Right ventricle myocardium inferior (tissue), 1 donor: ENCODE measurements around the gene SPTY2D1. TPM values are rescaled to one million over a fixed set of nuclear protein-coding genes. Genes with fewer than 3 reads are reported as not detected.

Experiments used
- ATAC-seq: fragments of 200-7000 bp; cut with Tn5 transposase; one replicate; pipeline ENCODE4 v1.9.1; 2020; ENCODE audit warnings: mild to moderate bottlenecking, moderate library complexity
- DNase-seq: peaks from one replicate; pipeline ENCODE4 v3.0.0; 2021; ENCODE audit errors: missing footprints
- intact Hi-C: fragments of 100-400 bp; cut with DNase I; formaldehyde crosslinking; loops from one replicate; pipeline ENCODE4 v1.11.0; 2022
- total RNA-seq: library from RNA; stranded (reverse); fragmentation: NEBNext Ultra II Directional; extraction: Animal tissue kit (Norgen Biotek cat#: 25700); gene quantifications from one replicate; pipeline ENCODE4 v1.2.1, GENCODE V29; 2021
- donor health status: DM: no; HTN: yes; CAD: no; lungs with severe emphysema.

Gene SPTY2D1
- total RNA-seq, 1 donor from 2014 or later: 9.3 TPM

GRCh38 chr11:18578975-18579598 lies 55.1 kb downstream of the SPTY2D1 start:
- DNase-seq (no peak), ATAC-seq (no peak)
- intact Hi-C loops: no loop called here

- ATAC-seq (no peak), DNase-seq (no peak)
- intact Hi-C loops: no loop called here
Measured at GRCh38 chr11:18575361-18575760, 58.8 kb downstream of the SPTY2D1 start.

GRCh38 chr11:18567081-18567480 lies 67.1 kb downstream of the SPTY2D1 start:
- DNase-seq: no peak
- ATAC-seq: no peak
- intact Hi-C loops: no loop called here

GRCh38 chr11:18566406-18566805 lies 67.7 kb downstream of the SPTY2D1 start:
- DNase-seq (no peak), ATAC-seq (no peak)
- intact Hi-C loops: no loop called here

- DNase-seq (no peak), ATAC-seq (no peak)
- intact Hi-C loops: no loop called here
Measured at GRCh38 chr11:18564149-18564548, 70.0 kb downstream of the SPTY2D1 start.

GRCh38 chr11:18563090-18563730 lies 70.9 kb downstream of the SPTY2D1 start:
- DNase-seq: no peak
- intact Hi-C loops: no loop called here
- no peak for ATAC-seq

Other genes with a start within 250 kb of the SPTY2D1 start
- gene LDHA, start 239.8 kb downstream of the SPTY2D1 start, total RNA-seq: 424 TPM
- gene LDHC, start 222.0 kb downstream of the SPTY2D1 start, total RNA-seq: not detected
- not detected for gene LDHAL6A, start 178.5 kb downstream of the SPTY2D1 start, total RNA-seq
- gene TSG101, start 107.4 kb downstream of the SPTY2D1 start, total RNA-seq: 62.6 TPM
- gene UEVLD, start 45.6 kb downstream of the SPTY2D1 start, total RNA-seq: 18.0 TPM
- 13.0 TPM for gene MISFA, start 34.6 kb downstream of the SPTY2D1 start, total RNA-seq
- gene TMEM86A, start 64.4 kb upstream of the SPTY2D1 start, total RNA-seq: 4.6 TPM
- 1.4 TPM for gene IGSF22, start 91.8 kb upstream of the SPTY2D1 start, total RNA-seq
- gene PTPN5, start 157.5 kb upstream of the SPTY2D1 start, total RNA-seq: 0.27 TPM